ENCODE measurements around the gene SERPINA3. TPM values are rescaled to one million over a fixed set of nuclear protein-coding genes. Genes with fewer than 3 reads are reported as not detected.

SERPINA3 gene
- total and polyA plus RNA-seq, 4 donors: 4.9 to 446 (median 254) TPM

DNA sequence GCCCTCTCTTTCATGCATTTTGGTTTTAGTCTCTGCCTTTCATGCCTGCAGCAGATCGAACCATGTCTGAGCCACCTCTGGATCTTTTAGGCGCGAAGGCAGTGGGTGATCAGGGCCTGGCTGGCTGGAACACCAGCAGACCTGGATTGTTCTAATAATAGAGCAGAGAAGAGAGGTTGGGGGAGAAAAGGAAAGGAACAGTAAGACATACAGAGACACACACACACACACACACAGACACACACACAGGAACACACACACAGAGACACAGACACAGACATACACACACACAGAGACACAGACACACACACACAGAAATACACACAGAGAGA is 38.2 kb downstream of the SERPINA3 start:
- Histone ChIP-seq H3K27ac (ENCODE audit: low read depth in 1 of 2, low read length in 1 of 2) (no peak overlapping the region), H3K4me3 (no peak overlapping the region), H3K36me3 (ENCODE audit: control insufficient read depth in 4 of 4, insufficient read depth in 4 of 4, low read length in 4 of 4) (no peaks in the 10 kb centered on the region), H3K4me1 (ENCODE audit: control insufficient read depth in 5 of 5, insufficient read depth in 5 of 5, low read length in 5 of 5) (peaks cover 0 to 7% (median 0%) of the 10 kb centered on the region in 5 donors), H3K9ac (ENCODE audit: insufficient read depth in 1 of 2, low read length in 2 of 2) (no peak overlapping the region), H3K9me3 (ENCODE audit: control insufficient read depth in 4 of 4, insufficient read depth in 3 of 4, low read length in 3 of 4) (peaks cover 0 to 21% (median 3%) of the 10 kb centered on the region in 4 donors), H3K27me3 (ENCODE audit: control insufficient read depth in 3 of 3, insufficient read depth in 3 of 3, low read length in 2 of 3) (no peaks in the 10 kb centered on the region)
- WGBS, 2 donors: 88 to 93% methylated on average over 3 of the region's 3 CpGs
- TF ChIP-seq, protein P1, sequence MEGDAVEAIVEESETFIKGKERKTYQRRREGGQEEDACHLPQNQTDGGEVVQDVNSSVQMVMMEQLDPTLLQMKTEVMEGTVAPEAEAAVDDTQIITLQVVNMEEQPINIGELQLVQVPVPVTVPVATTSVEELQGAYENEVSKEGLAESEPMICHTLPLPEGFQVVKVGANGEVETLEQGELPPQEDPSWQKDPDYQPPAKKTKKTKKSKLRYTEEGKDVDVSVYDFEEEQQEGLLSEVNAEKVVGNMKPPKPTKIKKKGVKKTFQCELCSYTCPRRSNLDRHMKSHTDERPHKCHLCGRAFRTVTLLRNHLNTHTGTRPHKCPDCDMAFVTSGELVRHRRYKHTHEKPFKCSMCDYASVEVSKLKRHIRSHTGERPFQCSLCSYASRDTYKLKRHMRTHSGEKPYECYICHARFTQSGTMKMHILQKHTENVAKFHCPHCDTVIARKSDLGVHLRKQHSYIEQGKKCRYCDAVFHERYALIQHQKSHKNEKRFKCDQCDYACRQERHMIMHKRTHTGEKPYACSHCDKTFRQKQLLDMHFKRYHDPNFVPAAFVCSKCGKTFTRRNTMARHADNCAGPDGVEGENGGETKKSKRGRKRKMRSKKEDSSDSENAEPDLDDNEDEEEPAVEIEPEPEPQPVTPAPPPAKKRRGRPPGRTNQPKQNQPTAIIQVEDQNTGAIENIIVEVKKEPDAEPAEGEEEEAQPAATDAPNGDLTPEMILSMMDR (IDR thresholded peaks at IDR 0.05; ENCODE audit: control extremely low read depth, extremely low read depth): no peak
- DNase-seq: no peak
- no peak for ATAC-seq (ENCODE audit: insufficient read depth, low FRiP score)

DNA sequence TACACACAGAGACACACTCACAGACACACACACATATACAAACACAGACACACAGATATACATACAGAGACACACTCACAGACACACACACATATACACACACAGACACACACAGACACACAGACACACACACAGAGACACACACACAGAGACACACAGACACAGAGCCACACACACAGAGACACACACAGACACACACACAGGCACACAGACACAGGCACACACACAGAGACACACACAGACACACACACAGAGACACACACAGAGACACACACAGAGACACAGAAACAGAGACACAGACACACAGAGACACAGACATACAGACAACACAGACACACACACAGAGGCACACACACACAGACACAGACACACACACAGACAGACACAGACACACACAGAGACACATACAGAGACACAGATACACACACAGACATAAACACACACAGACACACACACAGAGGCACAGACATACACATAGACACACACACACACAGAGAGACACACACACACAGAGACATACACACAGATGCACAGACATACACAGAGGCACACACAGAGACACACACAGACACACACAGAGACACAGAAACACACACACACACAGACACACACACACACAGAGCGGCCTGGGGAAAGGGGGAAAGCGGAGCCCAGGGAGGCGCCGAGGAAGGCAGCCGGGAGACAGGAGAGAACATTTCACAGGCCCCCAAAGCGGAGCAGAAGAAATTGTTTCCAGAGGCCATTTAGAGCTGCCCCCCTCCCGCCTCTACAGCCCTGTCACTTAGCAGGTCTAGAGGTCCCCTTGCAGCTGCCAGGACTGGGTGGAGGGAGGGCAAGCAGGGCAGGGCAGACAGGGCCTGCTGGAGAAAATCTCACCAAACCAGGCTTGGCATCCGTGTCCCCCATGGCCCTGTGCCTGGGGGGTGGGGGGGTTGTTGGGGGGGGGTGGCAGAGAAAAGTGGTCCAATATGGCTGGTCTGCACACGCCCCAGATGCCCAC is 38.9 kb downstream of the SERPINA3 start:
- Histone ChIP-seq H3K9me3 (ENCODE audit: control insufficient read depth in 4 of 4, insufficient read depth in 3 of 4, low read length in 3 of 4) (peaks cover 0 to 21% (median 3%) of the 10 kb centered on the region in 4 donors), H3K27me3 (ENCODE audit: control insufficient read depth in 3 of 3, insufficient read depth in 3 of 3, low read length in 2 of 3) (no peaks in the 10 kb centered on the region), H3K27ac (ENCODE audit: low read depth in 1 of 2, low read length in 1 of 2) (no peak overlapping the region), H3K4me1 (ENCODE audit: control insufficient read depth in 5 of 5, insufficient read depth in 5 of 5, low read length in 5 of 5) (peaks cover 0 to 7% (median 0%) of the 10 kb centered on the region in 5 donors), H3K36me3 (ENCODE audit: control insufficient read depth in 4 of 4, insufficient read depth in 4 of 4, low read length in 4 of 4) (no peaks in the 10 kb centered on the region), H3K9ac (ENCODE audit: insufficient read depth in 1 of 2, low read length in 2 of 2) (peak overlapping the region in 1 of 2 donors; percentile 42), H3K4me3 (no peak overlapping the region)
- ATAC-seq (ENCODE audit: insufficient read depth, low FRiP score) (no peak), DNase-seq (peak in 2 of 3 donors; percentile 18 to 19)
- TF ChIP-seq, protein P1 (IDR thresholded peaks at IDR 0.05; ENCODE audit: control extremely low read depth, extremely low read depth): no peak
- WGBS, 2 donors: 68 to 70% methylated on average over 9 of the region's 9 CpGs

DNA sequence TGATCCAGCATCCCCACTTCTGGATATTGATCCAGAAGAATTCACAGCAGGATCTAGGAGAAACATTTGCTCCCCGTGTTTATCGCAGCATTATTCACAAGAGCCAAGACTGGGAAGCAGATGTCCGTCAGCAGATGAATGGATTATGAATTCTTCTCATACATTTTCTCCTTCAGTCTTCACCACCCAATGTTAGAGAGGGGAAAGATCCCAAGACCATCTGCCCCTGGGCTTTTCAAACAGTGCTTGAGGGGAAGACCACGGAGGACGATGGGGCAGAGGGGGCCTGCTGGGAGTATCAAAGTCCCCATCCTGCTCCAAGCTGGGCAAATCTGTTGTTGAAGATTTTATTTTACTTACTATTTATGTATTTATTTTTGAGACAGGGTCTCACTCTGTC is 41.1 kb downstream of the SERPINA3 start:
- Histone ChIP-seq H3K9me3 (ENCODE audit: control insufficient read depth in 4 of 4, insufficient read depth in 3 of 4, low read length in 3 of 4) (peaks cover 0 to 19% (median 1%) of the 10 kb centered on the region in 4 donors), H3K27me3 (ENCODE audit: control insufficient read depth in 3 of 3, insufficient read depth in 3 of 3, low read length in 2 of 3) (no peaks in the 10 kb centered on the region), H3K4me3 (no peak overlapping the region), H3K9ac (ENCODE audit: insufficient read depth in 1 of 2, low read length in 2 of 2) (no peak overlapping the region), H3K4me1 (ENCODE audit: control insufficient read depth in 5 of 5, insufficient read depth in 5 of 5, low read length in 5 of 5) (peaks cover 0 to 7% (median 0%) of the 10 kb centered on the region in 5 donors), H3K27ac (ENCODE audit: low read depth in 1 of 2, low read length in 1 of 2) (no peak overlapping the region), H3K36me3 (ENCODE audit: control insufficient read depth in 4 of 4, insufficient read depth in 4 of 4, low read length in 4 of 4) (no peaks in the 10 kb centered on the region)
- ATAC-seq (ENCODE audit: insufficient read depth, low FRiP score) (no peak), DNase-seq (no peak)
- 73 to 91% methylated on average over 5 of the region's 5 CpGs for WGBS, 2 donors
- TF ChIP-seq, protein P1 (IDR thresholded peaks at IDR 0.05; ENCODE audit: control extremely low read depth, extremely low read depth): no peak
